GM13977 (cell line): Measurements from ENCODE around the gene KCND2.

Experiments used
- DNase-seq: peaks from one replicate; pipeline ENCODE4 v3.0.0; 2012; ENCODE audit warnings: low spot score
- CTCF ChIP-seq: IDR thresholded peaks from 2 replicates; pipeline ENCODE4 v1.5.1; 2012; ENCODE audit warnings: mild to moderate bottlenecking, control low read depth; ENCODE audit not compliant: insufficient read depth; ENCODE audit errors: extremely low read depth, missing control alignments
- in situ Hi-C: fragments of 300-500 bp; cut with MboI; formaldehyde crosslinking; loops from one replicate; pipeline ENCODE4 v1.12.0; 2022; ENCODE audit warnings: low sequenced_read_pairs, low pct_unique_long_range_greater_than_20kb, mixed read lengths, inconsistent platforms; ENCODE audit not compliant: unreplicated experiment

The KCND2 gene

GRCh38 chr7:120274482-120274881, 1.5 kb downstream of the KCND2 start:
- no peak for DNase-seq
- TF ChIP-seq CTCF, result no peak
- in situ Hi-C loops, result loop anchor here (25.0 kb wide), 1 partner anchor 337 kb away; no protein-coding TSS in a partner anchor

DNA sequence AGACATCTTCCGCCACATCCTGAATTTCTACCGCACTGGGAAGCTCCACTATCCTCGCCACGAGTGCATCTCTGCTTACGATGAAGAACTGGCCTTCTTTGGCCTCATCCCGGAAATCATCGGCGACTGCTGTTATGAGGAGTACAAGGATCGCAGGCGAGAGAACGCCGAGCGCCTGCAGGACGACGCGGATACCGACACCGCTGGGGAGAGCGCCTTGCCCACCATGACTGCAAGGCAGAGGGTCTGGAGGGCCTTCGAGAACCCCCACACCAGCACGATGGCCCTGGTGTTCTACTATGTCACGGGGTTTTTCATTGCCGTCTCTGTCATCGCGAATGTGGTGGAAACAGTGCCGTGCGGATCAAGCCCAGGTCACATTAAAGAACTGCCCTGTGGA, 1.9 kb downstream of the KCND2 start:
- in situ Hi-C loops, result loop anchor here (25.0 kb wide), 2 partner anchors 338 to 462 kb away; no protein-coding TSS in a partner anchor

GRCh38 chr7:120276720-120277119, 3.7 kb downstream of the KCND2 start:
- in situ Hi-C loops, result loop anchor here (25.0 kb wide), 1 partner anchor 461 kb away; no protein-coding TSS in a partner anchor
- no peak for DNase-seq
- TF ChIP-seq CTCF, result no peak

More for the DNA sequence above, 1.9 kb downstream of the KCND2 start:
- no peak for TF ChIP-seq CTCF
- DNase-seq, result no peak

GRCh38 chr7:120278773-120279172, 5.8 kb downstream of the KCND2 start:
- in situ Hi-C loops, result loop anchor here (25.0 kb wide), 1 partner anchor 459 kb away; no protein-coding TSS in a partner anchor
- no peak for DNase-seq
- TF ChIP-seq CTCF, result no peak

DNA sequence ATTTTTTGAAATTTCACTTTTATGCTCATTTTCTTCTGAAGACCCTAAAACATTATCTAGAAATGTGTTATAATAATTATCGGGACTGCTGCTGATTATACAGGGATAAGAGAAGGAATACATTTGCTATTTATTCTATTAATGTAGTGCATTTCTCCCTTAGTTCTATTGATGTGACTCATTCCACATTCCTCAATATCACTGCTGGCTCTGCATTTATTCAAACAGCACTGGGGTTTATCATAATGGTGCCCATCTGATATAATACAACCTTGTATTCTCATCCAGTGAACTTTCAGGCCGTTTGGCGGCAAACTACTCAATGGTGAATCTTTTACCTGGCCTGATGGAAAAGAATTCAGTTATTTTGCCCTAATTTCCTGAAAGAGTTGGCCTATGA, 7.8 kb downstream of the KCND2 start:
- no peak for DNase-seq
- in situ Hi-C loops, result loop anchor here (25.0 kb wide), 1 partner anchor 457 kb away; no protein-coding TSS in a partner anchor
- TF ChIP-seq CTCF, result no peak

GRCh38 chr7:120293027-120293426, 20.1 kb downstream of the KCND2 start:
- no peak for DNase-seq
- TF ChIP-seq CTCF, result no peak
- in situ Hi-C loops, result loop anchor here (25.0 kb wide), 1 partner anchor 444 kb away; no protein-coding TSS in a partner anchor
